H9 (cell line): ENCODE data around the gene JUP. TPM values are rescaled to one million over a fixed set of nuclear protein-coding genes. Genes with fewer than 3 reads are reported as not detected.

Experiments used
- DNase-seq: peaks from one replicate; pipeline ENCODE4 v3.0.0-alpha.2; 2017
- H2AFZ ChIP-seq: one replicate; pipeline ENCODE4 v1.6.1; 2013; ENCODE audit warnings: mild to moderate bottlenecking, low read length, control low read depth, moderate library complexity
- H2AK5ac ChIP-seq: 2 replicates; pipeline ENCODE4 v1.6.1; 2013; ENCODE audit warnings: low read length, control low read depth, mixed read lengths; ENCODE audit not compliant: insufficient read length
- H2BK120ac ChIP-seq: one replicate; pipeline ENCODE4 v1.6.1; 2013; ENCODE audit warnings: low read depth, mild to moderate bottlenecking, low read length, control low read depth, inconsistent platforms; ENCODE audit not compliant: poor library complexity, severe bottlenecking
- H2BK12ac ChIP-seq: 2 replicates; pipeline ENCODE4 v1.6.1; 2013; ENCODE audit warnings: low read length, control low read depth, mixed read lengths, low read depth; ENCODE audit not compliant: insufficient read length
- H2BK15ac ChIP-seq: 2 replicates; pipeline ENCODE4 v1.6.1; 2013; ENCODE audit warnings: low read depth, low read length, control low read depth
- H2BK20ac ChIP-seq: one replicate; pipeline ENCODE4 v1.6.1; 2013; ENCODE audit warnings: low read depth, mild to moderate bottlenecking, low read length, control low read depth, inconsistent platforms; ENCODE audit not compliant: poor library complexity, severe bottlenecking
- H2BK5ac ChIP-seq: 2 replicates; pipeline ENCODE4 v1.6.1; 2013; ENCODE audit warnings: low read length, control low read depth, mixed read lengths; ENCODE audit not compliant: insufficient read length
- H3K14ac ChIP-seq: 2 replicates; pipeline ENCODE4 v1.6.1; 2013; ENCODE audit warnings: low read length, control low read depth; ENCODE audit not compliant: insufficient read depth
- H3K18ac ChIP-seq: 2 replicates; pipeline ENCODE4 v1.6.1; 2013; ENCODE audit warnings: low read depth, mild to moderate bottlenecking, mixed read lengths, low read length, control low read depth; ENCODE audit not compliant: insufficient read length
- H3K23ac ChIP-seq: 2 replicates; pipeline ENCODE4 v1.6.1; 2013; ENCODE audit warnings: low read length, control low read depth, mixed read lengths, low read depth; ENCODE audit not compliant: insufficient read length
- H3K23me2 ChIP-seq: 2 replicates; pipeline ENCODE4 v1.6.1; 2013; ENCODE audit warnings: low read depth, mild to moderate bottlenecking, mixed read lengths, low read length, control low read depth; ENCODE audit not compliant: insufficient read length, poor library complexity, severe bottlenecking
- H3K27ac ChIP-seq: 2 replicates; pipeline ENCODE4 v1.5.1; 2013; ENCODE audit warnings: low read length, control low read depth, mixed read lengths, low read depth; ENCODE audit not compliant: insufficient read length
- H3K27me3 ChIP-seq: 2 replicates; pipeline ENCODE4 v1.6.1; 2013; ENCODE audit warnings: low read length, control low read depth, inconsistent platforms; ENCODE audit not compliant: insufficient read depth
- H3K4ac ChIP-seq: 2 replicates; pipeline ENCODE4 v1.6.1; 2013; ENCODE audit warnings: low read depth, mild to moderate bottlenecking, control low read depth, inconsistent platforms, low read length, moderate library complexity
- H3K4me1 ChIP-seq: 2 replicates; pipeline ENCODE4 v1.6.1; 2013; ENCODE audit warnings: low read length, control low read depth, inconsistent platforms; ENCODE audit not compliant: insufficient read depth
- H3K4me2 ChIP-seq: 2 replicates; pipeline ENCODE4 v1.6.1; 2013; ENCODE audit warnings: low read length, control low read depth, mixed read lengths; ENCODE audit not compliant: insufficient read length, insufficient read depth
- H3K56ac ChIP-seq: 2 replicates; pipeline ENCODE4 v1.6.1; 2013; ENCODE audit warnings: low read depth, mild to moderate bottlenecking, mixed read lengths, low read length, control low read depth; ENCODE audit not compliant: insufficient read length
- H3K79me1 ChIP-seq: 2 replicates; pipeline ENCODE4 v1.6.1; 2013; ENCODE audit warnings: low read depth, mild to moderate bottlenecking, moderate library complexity, low read length, control low read depth, inconsistent platforms; ENCODE audit not compliant: insufficient read depth, poor library complexity, severe bottlenecking
- H3K79me2 ChIP-seq: 2 replicates; pipeline ENCODE4 v1.6.1; 2013; ENCODE audit warnings: low read length, control low read depth, inconsistent platforms; ENCODE audit not compliant: insufficient read depth
- H3K9ac ChIP-seq: 2 replicates; pipeline ENCODE4 v1.6.1; 2013; ENCODE audit warnings: low read length, control low read depth, mixed read lengths; ENCODE audit not compliant: insufficient read length; ENCODE audit errors: extremely low read depth
- H3K9me3 ChIP-seq: one replicate; pipeline ENCODE4 v1.6.1; 2013; ENCODE audit warnings: low read depth, low read length, inconsistent platforms; ENCODE audit not compliant: control insufficient read depth
- H3T11ph ChIP-seq: one replicate; pipeline ENCODE4 v1.6.1; 2013; ENCODE audit warnings: mild to moderate bottlenecking, low read length, control low read depth, inconsistent platforms
- H4K20me1 ChIP-seq: one replicate; pipeline ENCODE4 v1.6.1; 2013; ENCODE audit not compliant: control insufficient read depth, insufficient read length, insufficient read depth
- H4K5ac ChIP-seq: 2 replicates; pipeline ENCODE4 v1.6.1; 2013; ENCODE audit warnings: low read depth, mild to moderate bottlenecking, mixed read lengths, low read length, control low read depth; ENCODE audit not compliant: insufficient read length
- H4K8ac ChIP-seq: replicated peaks from 2 replicates; pipeline ENCODE4 v1.6.1; 2013; ENCODE audit warnings: low read length, control low read depth, mixed read lengths, low read depth; ENCODE audit not compliant: insufficient read length
- H4K91ac ChIP-seq: 2 replicates; pipeline ENCODE4 v1.6.1; 2013; ENCODE audit warnings: low read depth, mild to moderate bottlenecking, moderate library complexity, mixed read lengths, low read length, control low read depth; ENCODE audit not compliant: insufficient read length
- H3K27ac Mint-ChIP-seq, 3 experiments: 2 replicates in 2 of 3; 3 replicates in 1 of 3; pipeline ENCODE4 v1.8.0; 2020 to 2021; ENCODE audit warnings: mixed read lengths in 3 of 3, mild to moderate bottlenecking in 1 of 3, moderate library complexity in 1 of 3
- H3K27me3 Mint-ChIP-seq: 2 replicates; pipeline ENCODE4 v1.8.0; 2021; ENCODE audit warnings: low read depth, mild to moderate bottlenecking, moderate library complexity, mixed read lengths
- H3K36me3 Mint-ChIP-seq, 3 experiments: 2 replicates in 2 of 3; 3 replicates in 1 of 3; pipeline ENCODE4 v1.8.0; 2020 to 2021; ENCODE audit warnings: low read depth in 3 of 3, mixed read lengths in 3 of 3; ENCODE audit not compliant: insufficient read depth in 1 of 3
- H3K4me1 Mint-ChIP-seq, 2 experiments: 2 replicates each; pipeline ENCODE4 v1.8.0; 2020; ENCODE audit warnings: mixed read lengths in 2 of 2
- H3K4me3 Mint-ChIP-seq, 2 experiments: 2 replicates in 1 of 2; 3 replicates in 1 of 2; pipeline ENCODE4 v1.8.0; 2020 to 2021; ENCODE audit warnings: mild to moderate bottlenecking in 2 of 2, mixed read lengths in 2 of 2, moderate library complexity in 1 of 2
- H3K9me3 Mint-ChIP-seq, 2 experiments: 2 replicates in 1 of 2; 3 replicates in 1 of 2; pipeline ENCODE4 v1.8.0; 2020; ENCODE audit warnings: mild to moderate bottlenecking in 2 of 2, mixed read lengths in 2 of 2, moderate library complexity in 1 of 2
- WGBS: extraction: QIAGEN DNeasy Blood & Tissue Kit; methylation state at CpG from one replicate; pipeline ENCODE4 v1.1.7; 2013; ENCODE audit warnings: missing lambda C conversion rate, low lambda C conversion rate, mixed read lengths; ENCODE audit not compliant: insufficient read length; ENCODE audit errors: extremely low coverage; 5-methylcytosine and 5-hydroxymethylcytosine counted together
- total RNA-seq: library from RNA; stranded (reverse); gene quantifications from 2 replicates; pipeline ENCODE4 v1.2.1, GENCODE V29; 2021
- TF ChIP-seq, protein P1 (sequence below): fragments of 200-600 bp; sonication (generic); conservative IDR thresholded peaks from 3 replicates; pipeline ENCODE4 v1.8.0; 2021; ENCODE audit warnings: antibody characterized with exemption, mild to moderate bottlenecking

JUP gene
- total RNA-seq, 1 experiment from 2014 or later, result 90.1 TPM

DNA sequence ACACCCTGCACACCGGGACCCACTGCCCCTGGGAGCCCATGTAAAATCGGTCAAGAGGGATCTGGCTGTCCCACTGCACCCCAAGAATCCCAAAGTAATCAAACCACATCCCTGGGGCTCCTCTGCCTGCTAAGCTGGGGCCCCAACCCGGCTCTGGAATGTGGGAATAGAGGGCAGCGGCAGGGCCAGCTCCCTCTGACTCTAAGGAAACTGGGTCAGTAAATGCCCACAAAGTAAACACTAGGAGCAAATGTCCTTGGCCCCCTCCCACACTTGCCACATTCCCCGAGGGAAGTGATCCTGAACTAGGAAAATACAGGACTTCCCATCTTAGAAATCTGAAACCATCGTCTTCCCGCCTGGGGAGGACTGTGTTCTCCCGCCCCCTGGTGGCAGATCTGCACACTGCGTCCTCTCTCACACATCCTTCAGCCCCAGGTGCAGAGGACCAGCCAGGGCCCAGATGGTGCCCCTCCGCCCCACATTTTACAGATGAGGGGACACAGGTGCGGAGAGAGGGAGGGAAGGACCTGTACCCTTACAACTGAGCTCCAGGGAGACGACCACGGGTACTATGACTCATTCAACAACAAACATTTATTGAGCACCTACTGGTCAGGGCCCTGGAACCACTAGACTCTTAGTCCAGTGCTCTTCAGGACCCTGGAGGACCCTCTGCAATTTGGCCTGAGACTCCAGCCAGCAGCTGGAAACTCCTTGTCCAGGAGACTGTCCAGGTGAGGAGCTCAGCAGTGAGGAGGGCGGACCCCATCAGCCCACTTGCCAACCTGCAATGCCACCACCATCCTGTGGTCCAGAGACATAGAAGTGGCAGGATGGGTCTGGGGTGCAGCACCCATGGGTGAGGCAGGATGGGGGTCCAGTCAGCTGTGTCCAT is 15.1 kb upstream of the JUP start:
- Histone ChIP-seq H3K79me2 (no peaks in the 10 kb centered on the region), H3K4me1 (no peaks in the 10 kb centered on the region; the same call in 1 of the 2 replicates), H3K27ac (no peak overlapping the region), H2AK5ac (no peak overlapping the region), H2AFZ (no peak overlapping the region), H3K56ac (no peak overlapping the region), H3K4ac (no peak overlapping the region), H3K14ac (no peak overlapping the region; the same call in 1 of the 2 replicates), H3K4me2 (peak overlapping the region; percentile 18), H2BK15ac (no peak overlapping the region), H2BK12ac (no peak overlapping the region), H2BK5ac (no peak overlapping the region), H3T11ph (no peak overlapping the region), H4K20me1 (no peaks in the 10 kb centered on the region), H2BK20ac (no peak overlapping the region), H3K27me3 (no peaks in the 10 kb centered on the region), H3K79me1 (no peaks in the 10 kb centered on the region), H3K23me2 (no peaks in the 10 kb centered on the region), H3K18ac (peak overlapping the region; percentile 46), H3K23ac (no peak overlapping the region), H4K91ac (no peak overlapping the region), H3K9me3 (no peaks in the 10 kb centered on the region), H4K5ac (no peak overlapping the region), H3K9ac (no peak overlapping the region), H2BK120ac (no peak overlapping the region), H4K8ac (no peak overlapping the region)
- Mint-ChIP-seq H3K27ac (peak overlapping the region; percentile 83 to 91 (median 85); a peak in 4 of 7 replicates), H3K9me3 (no peaks in the 10 kb centered on the region), H3K4me1 (peaks cover 22 to 26% of the 10 kb centered on the region in 2 experiments), H3K4me3 (peak overlapping the region; percentile 28 to 66), H3K27me3 (peaks cover 3% of the 10 kb centered on the region), H3K36me3 (peaks cover 12 to 18% (median 16%) of the 10 kb centered on the region in 3 experiments; a peak in 6 of 7 replicates)
- DNase-seq, result peak; percentile 92
- TF ChIP-seq, protein P1, sequence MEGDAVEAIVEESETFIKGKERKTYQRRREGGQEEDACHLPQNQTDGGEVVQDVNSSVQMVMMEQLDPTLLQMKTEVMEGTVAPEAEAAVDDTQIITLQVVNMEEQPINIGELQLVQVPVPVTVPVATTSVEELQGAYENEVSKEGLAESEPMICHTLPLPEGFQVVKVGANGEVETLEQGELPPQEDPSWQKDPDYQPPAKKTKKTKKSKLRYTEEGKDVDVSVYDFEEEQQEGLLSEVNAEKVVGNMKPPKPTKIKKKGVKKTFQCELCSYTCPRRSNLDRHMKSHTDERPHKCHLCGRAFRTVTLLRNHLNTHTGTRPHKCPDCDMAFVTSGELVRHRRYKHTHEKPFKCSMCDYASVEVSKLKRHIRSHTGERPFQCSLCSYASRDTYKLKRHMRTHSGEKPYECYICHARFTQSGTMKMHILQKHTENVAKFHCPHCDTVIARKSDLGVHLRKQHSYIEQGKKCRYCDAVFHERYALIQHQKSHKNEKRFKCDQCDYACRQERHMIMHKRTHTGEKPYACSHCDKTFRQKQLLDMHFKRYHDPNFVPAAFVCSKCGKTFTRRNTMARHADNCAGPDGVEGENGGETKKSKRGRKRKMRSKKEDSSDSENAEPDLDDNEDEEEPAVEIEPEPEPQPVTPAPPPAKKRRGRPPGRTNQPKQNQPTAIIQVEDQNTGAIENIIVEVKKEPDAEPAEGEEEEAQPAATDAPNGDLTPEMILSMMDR, result peak; percentile 98
- WGBS, result no CpG with 5 or more reads among the region's 14 CpGs
